HG02970 (cell line): ENCODE results near the gene TASL.
"Not testable (repeated sequence)": the region's sequence is repeated elsewhere in the genome, so short reads cannot be mapped to it uniquely, and the experiment has no call there.

Experiments
- ATAC-seq: cut with Tn5 transposase; IDR thresholded peaks from one replicate; pipeline ENCODE4 v1.9.1; 2021; ENCODE audit warnings: mild to moderate bottlenecking, moderate library complexity, moderate number of reproducible peaks; ENCODE audit not compliant: unreplicated experiment, low FRiP score

TASL gene

GRCh38 chrX:30577362-30577991 is at the start of gene TASL:
Gene TASL, minus strand, starts transcription at chrX:30577766. Its CDS starts 17,411 bp downstream, at chrX:30560355.
- ATAC-seq, result peak; percentile 89

GRCh38 chrX:30626402-30626801 is 48.8 kb upstream of the TASL start:
- ATAC-seq, result no peak

- ATAC-seq, result no peak
These were observed 44.8 kb upstream of the TASL start for GRCh38 chrX:30622361-30622760.

GRCh38 chrX:30620980-30621618 is 43.5 kb upstream of the TASL start:
- ATAC-seq, result no peak

- no peak for ATAC-seq
These were observed 42.6 kb upstream of the TASL start for GRCh38 chrX:30620125-30620524.

GRCh38 chrX:30618160-30618765 is 40.7 kb upstream of the TASL start:
- ATAC-seq, result no peak

GRCh38 chrX:30615229-30615628 is 37.7 kb upstream of the TASL start:
- no peak for ATAC-seq

- no peak for ATAC-seq
These were observed 36.2 kb upstream of the TASL start for GRCh38 chrX:30613721-30614120.

GRCh38 chrX:30612250-30612655 is 34.7 kb upstream of the TASL start:
- ATAC-seq, result no peak

- ATAC-seq, result no peak
These were observed 32.5 kb upstream of the TASL start for GRCh38 chrX:30610026-30610425.

GRCh38 chrX:30607155-30607554 is 29.6 kb upstream of the TASL start:
- ATAC-seq, result no peak

GRCh38 chrX:30600269-30601176 is 23.0 kb upstream of the TASL start:
- ATAC-seq, result not testable (repeated sequence)

GRCh38 chrX:30597216-30598012 is 19.8 kb upstream of the TASL start:
- ATAC-seq, result peak; percentile 79

- ATAC-seq, result no peak
These were observed 16.1 kb upstream of the TASL start for GRCh38 chrX:30593440-30594200.

- no peak for ATAC-seq
These were observed 15.3 kb upstream of the TASL start for GRCh38 chrX:30592831-30593230.

- no peak for ATAC-seq
These were observed 12.8 kb upstream of the TASL start for GRCh38 chrX:30590368-30590767.

- no peak for ATAC-seq
These were observed 11.8 kb upstream of the TASL start for GRCh38 chrX:30589146-30589888.

GRCh38 chrX:30586516-30586915 is 8.9 kb upstream of the TASL start:
- ATAC-seq, result no peak

GRCh38 chrX:30582664-30583063 is 5.1 kb upstream of the TASL start:
- ATAC-seq, result no peak
